Vagina (tissue), 2 donors: Measurements from ENCODE around the gene GCNT4. TPM values are rescaled to one million over a fixed set of nuclear protein-coding genes. Genes with fewer than 3 reads are reported as not detected.
"Not testable (repeated sequence)": the region's sequence is repeated elsewhere in the genome, so short reads cannot be mapped to it uniquely, and the experiment has no call there.

Source experiments
- DNase-seq, 2 donors: peaks; one replicate each; pipeline ENCODE4 v3.0.0-alpha.2; 2017; ENCODE audit errors: extremely low spot score in 2 of 2
- H3K27ac ChIP-seq: fragments of 200-600 bp; sonication (generic); one replicate; pipeline ENCODE4 v1.5.1; 2019
- H3K27me3 ChIP-seq: fragments of 200-600 bp; sonication (generic); one replicate; pipeline ENCODE4 v1.5.1; 2019
- H3K36me3 ChIP-seq, 2 donors: fragments of 200-600 bp; sonication (generic); one replicate each; pipeline ENCODE4 v1.5.1; 2017 to 2019
- H3K4me1 ChIP-seq: fragments of 200-600 bp; sonication (generic); one replicate; pipeline ENCODE4 v1.5.1; 2019
- H3K4me3 ChIP-seq, 2 donors: fragments of 200-600 bp; sonication (generic); 1 replicate in 1 of 2; 2 replicates in 1 of 2; pipeline ENCODE4 v1.5.1; 2016 to 2019
- H3K9me3 ChIP-seq: fragments of 200-600 bp; sonication (generic); one replicate; pipeline ENCODE4 v1.5.1; 2019
- CTCF ChIP-seq, 3 experiments: fragments of 450-650 bp in 2 of 3; fragments of 200-600 bp in 1 of 3; sonication (generic) in 1 of 3; IDR thresholded peaks; one replicate each; pipeline ENCODE4 v1.5.1; 2017 to 2019; ENCODE audit warnings: antibody characterized with exemption in 3 of 3, mild to moderate bottlenecking in 2 of 3, moderate library complexity in 2 of 3
- POLR2A ChIP-seq, 2 donors: fragments of 450-650 bp; IDR thresholded peaks; one replicate each; pipeline ENCODE4 v1.6.1; 2017; ENCODE audit warnings: antibody characterized with exemption in 2 of 2, mild to moderate bottlenecking in 2 of 2, moderate library complexity in 2 of 2
- POLR2AphosphoS5 ChIP-seq, 2 donors: sonication (generic); formaldehyde crosslinking; IDR thresholded peaks; one replicate each; pipeline ENCODE4 v1.9.0; 2017; ENCODE audit warnings: antibody characterized with exemption in 2 of 2, mild to moderate bottlenecking in 2 of 2, low read depth in 1 of 2; ENCODE audit not compliant: insufficient read depth in 1 of 2
- intact Hi-C: fragments of 100-400 bp; cut with DNase I; formaldehyde crosslinking; loops from one replicate; pipeline ENCODE4 v1.15.1; 2023
- total RNA-seq: library from RNA; depleted of rRNA; stranded (reverse); fragments of >200 nt; gene quantifications from one replicate; pipeline ENCODE4 v1.2.3, GENCODE V29; 2016

GCNT4 gene
- total RNA-seq, 1 donor from 2014 or later = 2.5 TPM

DNA sequence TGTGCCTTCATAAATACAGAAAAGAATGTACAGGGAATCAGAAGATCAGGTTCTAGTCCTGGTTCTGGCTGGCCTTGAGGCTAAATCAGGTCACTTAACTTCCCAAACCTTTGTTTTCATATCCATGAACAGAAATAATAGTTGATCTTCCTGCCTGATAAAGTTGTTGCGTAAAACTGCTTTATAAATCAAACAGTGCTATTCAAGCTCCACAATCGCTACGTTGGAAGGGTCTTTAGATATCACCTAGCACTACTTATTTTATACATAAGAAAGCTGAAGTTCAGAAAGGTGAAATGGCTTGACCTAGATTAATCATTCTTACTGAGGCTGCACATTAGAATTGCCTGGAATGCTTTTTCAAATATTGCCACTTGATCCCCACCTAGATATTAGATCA lies 36.3 kb upstream of the GCNT4 start:
- intact Hi-C loops = no loop called here

GRCh38 chr5:75081510-75081909 lies 29.2 kb upstream of the GCNT4 start:
- H3K27me3 ChIP-seq = no peaks in the 10 kb centered on the region
- H3K36me3 ChIP-seq = no peaks in the 10 kb centered on the region
- no peak overlapping the region for H3K4me3 ChIP-seq
- intact Hi-C loops = no loop called here
- no peak for DNase-seq
- no peaks in the 10 kb centered on the region for H3K9me3 ChIP-seq
- no peak for TF ChIP-seq POLR2AphosphoS5 (IDR thresholded peaks at IDR 0.05; ENCODE audit: insufficient read depth in 1 of 2, low read depth in 1 of 2)
- TF ChIP-seq CTCF (IDR thresholded peaks at IDR 0.05) = no peak
- TF ChIP-seq POLR2A (IDR thresholded peaks at IDR 0.05) = no peak
- no peak overlapping the region for H3K27ac ChIP-seq
- H3K4me1 ChIP-seq = no peaks in the 10 kb centered on the region

More for the DNA sequence above, 36.3 kb upstream of the GCNT4 start:
- Histone ChIP-seq H3K27ac (no peak overlapping the region), H3K4me3 (no peak overlapping the region), H3K27me3 (no peaks in the 10 kb centered on the region), H3K36me3 (no peaks in the 10 kb centered on the region), H3K4me1 (no peaks in the 10 kb centered on the region), H3K9me3 (no peaks in the 10 kb centered on the region)
- DNase-seq = no peak
- no peak for TF ChIP-seq POLR2A (IDR thresholded peaks at IDR 0.05)
- TF ChIP-seq CTCF (IDR thresholded peaks at IDR 0.05) = no peak
- no peak for TF ChIP-seq POLR2AphosphoS5 (IDR thresholded peaks at IDR 0.05; ENCODE audit: insufficient read depth in 1 of 2, low read depth in 1 of 2)

DNA sequence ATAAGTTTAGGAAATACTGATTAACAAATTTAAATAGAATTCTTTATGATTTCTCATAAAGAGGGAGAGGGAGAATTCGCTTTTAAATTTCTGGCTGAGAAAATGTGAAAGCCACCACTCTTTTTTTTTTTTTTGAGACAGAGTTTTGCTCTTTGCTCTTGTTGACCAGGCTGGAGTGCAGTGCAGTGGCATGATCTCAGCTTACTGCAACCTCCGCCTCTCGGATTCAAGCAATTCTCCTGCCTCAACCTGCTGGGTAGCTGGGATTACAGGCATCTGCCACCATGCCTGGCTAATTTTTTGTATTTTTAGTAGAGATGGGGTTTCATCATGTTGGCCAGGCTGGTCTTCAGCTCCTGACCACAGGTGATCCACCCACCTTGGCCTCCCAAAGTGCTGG lies 27.0 kb upstream of the GCNT4 start:
- H3K27ac ChIP-seq, H3K36me3 ChIP-seq, DNase-seq, intact Hi-C loops, H3K4me1 ChIP-seq, H3K27me3 ChIP-seq, H3K9me3 ChIP-seq, H3K4me3 ChIP-seq: not testable (repeated sequence)

DNA sequence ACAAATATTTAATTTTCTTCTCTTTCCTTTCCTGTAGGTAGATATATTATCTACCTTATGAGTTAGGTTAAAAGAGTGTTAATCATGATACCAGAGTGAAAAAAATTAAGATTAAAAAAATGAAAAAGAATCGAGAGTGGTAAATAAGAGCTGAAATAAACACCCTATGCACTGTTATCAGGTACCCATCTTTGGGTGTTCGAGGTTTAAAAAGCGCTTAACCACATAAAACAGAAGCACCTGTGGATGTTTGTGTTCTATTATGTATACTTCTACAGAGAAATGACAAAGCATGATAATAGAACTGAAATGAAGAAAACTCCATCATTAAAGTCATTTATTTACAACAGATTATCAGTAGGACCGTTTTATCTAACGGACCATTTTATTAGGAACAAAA lies 25.7 kb upstream of the GCNT4 start:
- no peak overlapping the region for H3K27ac ChIP-seq
- TF ChIP-seq POLR2A (IDR thresholded peaks at IDR 0.05) (no peak), POLR2AphosphoS5 (IDR thresholded peaks at IDR 0.05; ENCODE audit: insufficient read depth in 1 of 2, low read depth in 1 of 2) (no peak), CTCF (IDR thresholded peaks at IDR 0.05) (no peak)
- no peak overlapping the region for H3K4me3 ChIP-seq
- H3K4me1 ChIP-seq = no peaks in the 10 kb centered on the region
- intact Hi-C loops = no loop called here
- H3K9me3 ChIP-seq = no peaks in the 10 kb centered on the region
- H3K36me3 ChIP-seq = no peaks in the 10 kb centered on the region
- no peak for DNase-seq
- H3K27me3 ChIP-seq = no peaks in the 10 kb centered on the region

DNA sequence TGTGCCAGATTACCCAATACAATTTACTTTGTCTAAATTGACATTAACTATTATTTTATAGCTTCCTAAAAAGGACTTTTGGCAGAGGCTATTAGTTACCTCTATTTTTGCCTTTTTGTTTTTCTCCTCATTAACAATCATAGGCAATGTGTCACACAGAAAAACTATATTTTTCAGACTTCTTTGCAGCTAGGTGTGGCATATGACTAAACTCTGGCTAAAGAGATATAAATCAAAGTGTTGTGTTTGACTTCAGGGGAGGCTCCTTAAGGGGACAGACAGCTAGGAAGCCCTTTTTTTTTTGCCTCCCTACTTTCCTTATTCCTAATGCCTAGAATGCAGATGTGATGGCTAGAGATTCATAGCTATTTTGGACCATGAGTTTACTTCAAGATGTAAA lies 19.7 kb upstream of the GCNT4 start:
- no peaks in the 10 kb centered on the region for H3K4me1 ChIP-seq
- no peak for DNase-seq
- H3K36me3 ChIP-seq = no peaks in the 10 kb centered on the region
- no peaks in the 10 kb centered on the region for H3K9me3 ChIP-seq
- no peaks in the 10 kb centered on the region for H3K27me3 ChIP-seq
- no peak overlapping the region for H3K27ac ChIP-seq
- no peak overlapping the region for H3K4me3 ChIP-seq
- intact Hi-C loops = no loop called here
- no peak for TF ChIP-seq POLR2AphosphoS5 (IDR thresholded peaks at IDR 0.05; ENCODE audit: insufficient read depth in 1 of 2, low read depth in 1 of 2)
- no peak for TF ChIP-seq CTCF (IDR thresholded peaks at IDR 0.05)
- no peak for TF ChIP-seq POLR2A (IDR thresholded peaks at IDR 0.05)

GRCh38 chr5:75071100-75071499 lies 18.7 kb upstream of the GCNT4 start:
- Histone ChIP-seq H3K9me3 (no peaks in the 10 kb centered on the region), H3K27ac (no peak overlapping the region), H3K4me3 (no peak overlapping the region), H3K4me1 (no peaks in the 10 kb centered on the region), H3K36me3 (no peaks in the 10 kb centered on the region), H3K27me3 (no peaks in the 10 kb centered on the region)
- DNase-seq = no peak
- intact Hi-C loops = no loop called here
- TF ChIP-seq POLR2AphosphoS5 (IDR thresholded peaks at IDR 0.05; ENCODE audit: insufficient read depth in 1 of 2, low read depth in 1 of 2) = no peak
- TF ChIP-seq POLR2A (IDR thresholded peaks at IDR 0.05) = no peak
- TF ChIP-seq CTCF (IDR thresholded peaks at IDR 0.05) = no peak
